Liver (tissue), 9 donors: ENCODE results near the gene RAD51B. TPM values are rescaled to one million over a fixed set of nuclear protein-coding genes. Genes with fewer than 3 reads are reported as not detected.

Experiments
- DNase-seq: peaks from one replicate; pipeline ENCODE4 v3.0.0-alpha.2; 2017; ENCODE audit warnings: low spot score
- H3K27ac ChIP-seq, 2 donors: one replicate each; pipeline ENCODE4 v1.7.0; 2013; ENCODE audit warnings: inconsistent platforms in 2 of 2, low read length in 2 of 2, control low read depth in 1 of 2, low read depth in 1 of 2, mild to moderate bottlenecking in 1 of 2
- H3K27me3 ChIP-seq, 4 donors: one replicate each; pipeline versions ENCODE4 v1.6.1 to v1.7.0; 2013; ENCODE audit warnings: low read length in 3 of 4, inconsistent platforms in 1 of 4, mild to moderate bottlenecking in 1 of 4, moderate library complexity in 1 of 4; ENCODE audit not compliant: control insufficient read depth in 4 of 4, insufficient read depth in 4 of 4
- H3K36me3 ChIP-seq, 4 donors: one replicate each; pipeline versions ENCODE4 v1.6.1 to v1.7.0; 2013; ENCODE audit warnings: low read length in 3 of 4, mild to moderate bottlenecking in 3 of 4, low read depth in 1 of 4, moderate library complexity in 1 of 4; ENCODE audit not compliant: control insufficient read depth in 4 of 4, insufficient read depth in 3 of 4
- H3K4me1 ChIP-seq, 4 donors: one replicate each; pipeline versions ENCODE4 v1.6.1 to v1.7.0; 2013; ENCODE audit warnings: low read length in 3 of 4, mild to moderate bottlenecking in 3 of 4, moderate library complexity in 1 of 4; ENCODE audit not compliant: control insufficient read depth in 4 of 4, insufficient read depth in 4 of 4
- H3K4me3 ChIP-seq, 3 donors: one replicate each; pipeline versions ENCODE4 v1.6.1 to v1.7.0; 2013; ENCODE audit warnings: low read length in 3 of 3, control low read depth in 1 of 3, low read depth in 1 of 3, mild to moderate bottlenecking in 1 of 3
- H3K9ac ChIP-seq, 2 donors: one replicate each; pipeline ENCODE4 v1.7.0; 2013; ENCODE audit warnings: low read length in 2 of 2, mild to moderate bottlenecking in 2 of 2, moderate library complexity in 2 of 2, control low read depth in 1 of 2, low read depth in 1 of 2
- H3K9me3 ChIP-seq, 4 donors: one replicate each; pipeline versions ENCODE4 v1.6.1 to v1.7.0; 2013; ENCODE audit warnings: low read length in 3 of 4; ENCODE audit not compliant: control insufficient read depth in 4 of 4
- ATF3 ChIP-seq: IDR thresholded peaks from 2 replicates; pipeline ENCODE4 v1.6.1; 2016; ENCODE audit warnings: antibody characterized with exemption
- CTCF ChIP-seq: fragments of 150-350 bp; IDR thresholded peaks from 2 replicates; pipeline ENCODE4 v1.5.1; 2017; ENCODE audit warnings: improper control_type of control experiment, low read depth, low read length; ENCODE audit not compliant: missing input control
- EGR1 ChIP-seq, 2 donors: IDR thresholded peaks; 2 replicates each; pipeline ENCODE4 v1.6.1; 2016 to 2018; ENCODE audit warnings: antibody characterized with exemption in 2 of 2, low read depth in 2 of 2
- FOXA1 ChIP-seq: IDR thresholded peaks from 2 replicates; pipeline ENCODE4 v1.6.1; 2016; ENCODE audit warnings: antibody characterized with exemption
- FOXA2 ChIP-seq: IDR thresholded peaks from 2 replicates; pipeline ENCODE4 v1.6.1; 2016; ENCODE audit warnings: antibody characterized with exemption
- GABPA ChIP-seq, 2 donors: IDR thresholded peaks in 1 of 2; conservative IDR thresholded peaks in 1 of 2; 2 replicates each; pipeline ENCODE4 v1.6.1; 2016; ENCODE audit warnings: antibody characterized with exemption in 2 of 2, mild to moderate bottlenecking in 1 of 2, moderate library complexity in 1 of 2
- HNF4A ChIP-seq, 2 donors: conservative IDR thresholded peaks; 2 replicates each; pipeline ENCODE4 v1.6.1; 2016; ENCODE audit warnings: antibody characterized with exemption in 2 of 2, mild to moderate bottlenecking in 2 of 2
- HNF4G ChIP-seq: IDR thresholded peaks from 2 replicates; pipeline ENCODE4 v1.6.1; 2016; ENCODE audit warnings: antibody characterized with exemption
- JUND ChIP-seq, 2 donors: IDR thresholded peaks; 2 replicates each; pipeline ENCODE4 v1.6.1; 2016; ENCODE audit warnings: antibody characterized with exemption in 2 of 2
- MAX ChIP-seq: IDR thresholded peaks from 2 replicates; pipeline ENCODE4 v1.6.1; 2016; ENCODE audit warnings: antibody characterized with exemption
- NR2F2 ChIP-seq: IDR thresholded peaks from 2 replicates; pipeline ENCODE4 v1.6.1; 2016; ENCODE audit warnings: antibody characterized with exemption
- RAD21 ChIP-seq, 2 donors: IDR thresholded peaks; 2 replicates each; pipeline ENCODE4 v1.6.1; 2016; ENCODE audit warnings: antibody characterized with exemption in 2 of 2, mild to moderate bottlenecking in 2 of 2
- REST ChIP-seq: IDR thresholded peaks from 2 replicates; pipeline ENCODE4 v1.6.1; 2016; ENCODE audit warnings: antibody characterized with exemption, mild to moderate bottlenecking
- RXRA ChIP-seq, 2 donors: IDR thresholded peaks; 2 replicates each; pipeline ENCODE4 v1.6.1; 2017 to 2018; ENCODE audit warnings: antibody characterized with exemption in 2 of 2, mild to moderate bottlenecking in 1 of 2
- SP1 ChIP-seq: IDR thresholded peaks from 2 replicates; pipeline ENCODE4 v1.6.1; 2018; ENCODE audit warnings: antibody characterized with exemption, mild to moderate bottlenecking
- TAF1 ChIP-seq: conservative IDR thresholded peaks from 2 replicates; pipeline ENCODE4 v1.6.1; 2016; ENCODE audit warnings: antibody characterized with exemption, mild to moderate bottlenecking
- YY1 ChIP-seq: IDR thresholded peaks from 2 replicates; pipeline ENCODE4 v1.6.1; 2016; ENCODE audit warnings: antibody characterized with exemption, mild to moderate bottlenecking
- ZBTB33 ChIP-seq: IDR thresholded peaks from 2 replicates; pipeline ENCODE4 v1.6.1; 2016; ENCODE audit warnings: antibody characterized with exemption
- WGBS: extraction: QIAGEN DNeasy Blood & Tissue Kit; methylation state at CpG from one replicate; pipeline ENCODE4 v1.1.7; 2013; 5-methylcytosine and 5-hydroxymethylcytosine counted together
- polyA plus RNA-seq, 2 donors: library from polyadenylated mRNA; stranded (reverse) in 1 of 2; unstranded in 1 of 2; fragments of 200-250 nt in 1 of 2; fragments of >200 nt in 1 of 2; fragmentation: Nextera tagmentation in 1 of 2; extraction: Ambion mirVana in 1 of 2; gene quantifications; one replicate each; pipeline versions ENCODE4 v1.2.1 to v1.2.3, GENCODE V29; 2013 to 2015
- total RNA-seq, 2 donors: library from RNA; depleted of rRNA; stranded (reverse); fragments of >200 nt; gene quantifications; one replicate each; pipeline ENCODE4 v1.2.3, GENCODE V29; 2014
- donor health status: healthy.
- donor health status: healthy.
- donor health status: healthy.
- donor health status: healthy.
- donor health status: healthy.

Gene RAD51B
- total and polyA plus RNA-seq, 4 donors: 0.81 to 12.9 (median 2.4) TPM

- TF ChIP-seq FOXA2 (peak; percentile 40), SP1 (peak; percentile 35), NR2F2 (no peak), GABPA (IDR thresholded peaks at IDR 0.05 in 1 of 2, conservative IDR thresholded peaks at IDR 0.05 in 1 of 2) (no peak), JUND (IDR thresholded peaks at IDR 0.05) (peak in 1 of 2 donors; percentile 31), MAX (no peak), EGR1 (IDR thresholded peaks at IDR 0.05; ENCODE audit: low read depth in 2 of 2) (no peak), TAF1 (no peak), RXRA (IDR thresholded peaks at IDR 0.05) (peak; percentile 51 to 82), YY1 (peak; percentile 58), ATF3 (no peak), CTCF (no peak), RAD21 (IDR thresholded peaks at IDR 0.05) (peak; percentile 24 to 31), FOXA1 (peak; percentile 60), HNF4A (conservative IDR thresholded peaks at IDR 0.05) (peak; percentile 44 to 62), REST (peak; percentile 25), ZBTB33 (no peak), HNF4G (no peak)
- Histone ChIP-seq H3K9ac (no peak overlapping the region), H3K4me3 (no peak overlapping the region), H3K27ac (peak overlapping the region; percentile 36 to 45), H3K27me3 (no peaks in the 10 kb centered on the region), H3K36me3 (no peaks in the 10 kb centered on the region), H3K4me1 (peaks cover 9 to 47% (median 32%) of the 10 kb centered on the region in 4 donors), H3K9me3 (peaks cover 0 to 5% (median 0%) of the 10 kb centered on the region in 4 donors)
- 43% methylated on average over 3 of the region's 3 CpGs for WGBS
- no peak for DNase-seq
Observed at GRCh38 chr14:68724914-68725313, 905.3 kb downstream of the RAD51B start.
